HEK293 (cell line): ENCODE data around the gene METTL8.

Experiments
- CTCF ChIA-PET: fragments of 350-600 bp; formaldehyde crosslinking; extraction: SDS; loops from one replicate; lab custom pipeline; 2021; ENCODE audit warnings: antibody characterized with exemption; lab: Yijun Ruan, JAX
- POLR2A ChIA-PET: fragments of 300-600 bp; formaldehyde crosslinking; extraction: SDS; loops from one replicate; lab custom pipeline; 2020; ENCODE audit warnings: antibody characterized with exemption, inconsistent platforms; lab: Yijun Ruan, JAX
- H3K27ac ChIP-seq: fragments of 200-500 bp; sonication (Bioruptor generic); 2 replicates; pipeline ENCODE4 v1.5.1; 2014; ENCODE audit warnings: low read depth, low read length, control low read depth, inconsistent platforms; ENCODE audit errors: extremely low read depth
- H3K36me3 ChIP-seq, 2 experiments: fragments of 200-500 bp in 1 of 2; sonication (Bioruptor generic) in 1 of 2; 1 replicate in 1 of 2; 2 replicates in 1 of 2; pipeline ENCODE4 v1.5.1; 2014 to 2017; ENCODE audit warnings: inconsistent platforms in 2 of 2, low read length in 2 of 2; ENCODE audit not compliant: control insufficient read depth in 2 of 2, insufficient read depth in 1 of 2
- H3K4me1 ChIP-seq: fragments of 200-500 bp; sonication (Bioruptor generic); 2 replicates; pipeline ENCODE4 v1.5.1; 2014; ENCODE audit warnings: mild to moderate bottlenecking, low read length, inconsistent platforms; ENCODE audit not compliant: control insufficient read depth, insufficient read depth
- H3K4me3 ChIP-seq: 2 replicates; pipeline ENCODE4 v1.5.1; 2011; ENCODE audit warnings: low read depth, mild to moderate bottlenecking, control low read depth, low read length, moderate library complexity
- H3K9me3 ChIP-seq: fragments of 200-500 bp; sonication (Bioruptor generic); 2 replicates; pipeline ENCODE4 v1.5.1; 2014; ENCODE audit warnings: low read depth, low read length, inconsistent platforms; ENCODE audit not compliant: control insufficient read depth, insufficient read depth
- EGR2 ChIP-seq: fragments of 450-650 bp; formaldehyde crosslinking; IDR thresholded peaks from 2 replicates; pipeline ENCODE4 v1.5.1; 2016; ENCODE audit warnings: low read depth, missing biosample characterization, missing genetic modification characterization
- MEIS1 ChIP-seq: sonication (generic); formaldehyde crosslinking; IDR thresholded peaks from 2 replicates; pipeline ENCODE4 v1.8.1; 2022; ENCODE audit warnings: missing genetic modification reagents, mild to moderate bottlenecking, borderline replicate concordance
- MYNN ChIP-seq: fragments of 450-650 bp; formaldehyde crosslinking; IDR thresholded peaks from 2 replicates; pipeline ENCODE4 v1.5.1; 2016; ENCODE audit warnings: missing biosample characterization, missing genetic modification characterization, borderline replicate concordance
- SETDB1 ChIP-seq: IDR thresholded peaks from one replicate; pipeline ENCODE4 v1.6.1; 2017; ENCODE audit warnings: mild to moderate bottlenecking, low read length, moderate library complexity, mixed read lengths; ENCODE audit not compliant: insufficient read length
- SP2 ChIP-seq: fragments of 450-650 bp; formaldehyde crosslinking; IDR thresholded peaks from 2 replicates; pipeline ENCODE4 v1.5.1; 2016; ENCODE audit warnings: missing biosample characterization, missing genetic modification characterization
- ZNF10 ChIP-seq: fragments of 450-650 bp; formaldehyde crosslinking; IDR thresholded peaks from 2 replicates; pipeline ENCODE4 v1.5.1; 2017; ENCODE audit warnings: missing biosample characterization, missing genetic modification characterization
- ZNF114 ChIP-seq: fragments of 450-650 bp; formaldehyde crosslinking; IDR thresholded peaks from 2 replicates; pipeline ENCODE4 v1.5.0; 2017; ENCODE audit warnings: missing biosample characterization, missing genetic modification characterization
- ZNF302 ChIP-seq: fragments of 450-650 bp; formaldehyde crosslinking; IDR thresholded peaks from 2 replicates; pipeline ENCODE4 v1.5.1; 2016; ENCODE audit warnings: missing biosample characterization, missing genetic modification characterization, low read depth
- ZNF350 ChIP-seq: fragments of 450-650 bp; formaldehyde crosslinking; IDR thresholded peaks from 2 replicates; pipeline ENCODE4 v1.5.0; 2017; ENCODE audit warnings: missing biosample characterization, mild to moderate bottlenecking, missing genetic modification characterization
- ZNF423 ChIP-seq: fragments of 450-650 bp; formaldehyde crosslinking; IDR thresholded peaks from 2 replicates; pipeline ENCODE4 v1.5.1; 2016; ENCODE audit warnings: missing biosample characterization, missing genetic modification characterization
- ZNF626 ChIP-seq: fragments of 450-650 bp; sonication (Bioruptor Pico); formaldehyde crosslinking; IDR thresholded peaks from 2 replicates; pipeline ENCODE4 v1.5.1; 2018; ENCODE audit warnings: missing biosample characterization, missing genetic modification characterization, inconsistent platforms
- ZNF654 ChIP-seq: fragments of 450-650 bp; formaldehyde crosslinking; IDR thresholded peaks from 2 replicates; pipeline ENCODE4 v1.5.1; 2016; ENCODE audit warnings: low read depth, missing biosample characterization, missing genetic modification characterization
- ZNF660 ChIP-seq: fragments of 450-650 bp; IDR thresholded peaks from 2 replicates; pipeline ENCODE4 v1.5.1; 2018; ENCODE audit warnings: missing biosample characterization, mild to moderate bottlenecking, missing genetic modification characterization
- ZNF677 ChIP-seq: fragments of 450-650 bp; IDR thresholded peaks from 2 replicates; pipeline ENCODE4 v1.5.0; 2018; ENCODE audit warnings: missing biosample characterization, mild to moderate bottlenecking, missing genetic modification characterization, moderate library complexity
- TF ChIP-seq, protein P1 (sequence below): fragments of 450-650 bp; formaldehyde crosslinking; IDR thresholded peaks from 2 replicates; pipeline ENCODE4 v1.5.1; 2016; ENCODE audit warnings: missing biosample characterization, missing genetic modification characterization, low read depth
- TF ChIP-seq, protein P2 (sequence below): fragments of 450-650 bp; formaldehyde crosslinking; IDR thresholded peaks from 2 replicates; pipeline ENCODE4 v1.5.1; 2016; ENCODE audit warnings: missing biosample characterization, missing genetic modification characterization
- TF ChIP-seq, protein P3 (sequence below): fragments of 450-650 bp; formaldehyde crosslinking; IDR thresholded peaks from 2 replicates; pipeline ENCODE4 v1.5.1; 2016; ENCODE audit warnings: missing biosample characterization, missing genetic modification characterization
- TF ChIP-seq, protein P4 (sequence below): fragments of 450-650 bp; formaldehyde crosslinking; IDR thresholded peaks from 2 replicates; pipeline ENCODE4 v1.5.1; 2016; ENCODE audit warnings: missing biosample characterization, missing genetic modification characterization, borderline replicate concordance
- TF ChIP-seq, protein P5 (sequence below): fragments of 450-650 bp; formaldehyde crosslinking; IDR thresholded peaks from 2 replicates; pipeline ENCODE4 v1.5.1; 2016; ENCODE audit warnings: missing biosample characterization, missing genetic modification characterization
- TF ChIP-seq, protein P6 (sequence below): fragments of 450-650 bp; formaldehyde crosslinking; IDR thresholded peaks from 2 replicates; pipeline ENCODE4; 2016; ENCODE audit warnings: missing biosample characterization, missing genetic modification characterization

METTL8 gene

DNA sequence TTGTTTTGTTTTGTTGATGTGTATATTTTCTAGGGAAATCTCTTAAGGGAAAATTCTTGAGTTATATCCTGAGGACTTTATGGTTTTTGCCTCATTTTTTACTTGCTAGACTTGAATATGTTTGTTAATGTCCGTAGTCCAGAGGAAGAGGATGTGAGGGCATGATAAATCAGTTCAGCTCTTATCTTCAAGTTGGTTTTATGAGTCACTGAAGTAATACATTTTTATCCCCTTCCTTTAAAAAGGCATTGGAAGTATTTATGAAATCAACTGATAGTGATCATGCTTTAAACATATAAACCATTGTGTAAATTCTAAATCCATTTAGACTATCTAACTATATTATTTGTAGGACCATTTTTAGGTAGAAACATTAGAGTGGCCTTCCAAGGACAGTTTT, 44.6 kb upstream of the METTL8 start:
- Histone ChIP-seq H3K36me3 (peaks cover 0 to 65% of the 10 kb centered on the region in 2 experiments; a peak in 2 of 3 replicates), H3K9me3 (no peaks in the 10 kb centered on the region), H3K27ac (no peak overlapping the region), H3K4me3 (no peak overlapping the region), H3K4me1 (no peaks in the 10 kb centered on the region)
- POLR2A ChIA-PET, result no interaction called here
- no peak for TF ChIP-seq ZNF677 (tag by site-specific recombination)
- no peak for TF ChIP-seq ZNF10
- TF ChIP-seq ZNF626 (tag by site-specific recombination), result no peak
- TF ChIP-seq MEIS1, result no peak
- TF ChIP-seq, protein P1, sequence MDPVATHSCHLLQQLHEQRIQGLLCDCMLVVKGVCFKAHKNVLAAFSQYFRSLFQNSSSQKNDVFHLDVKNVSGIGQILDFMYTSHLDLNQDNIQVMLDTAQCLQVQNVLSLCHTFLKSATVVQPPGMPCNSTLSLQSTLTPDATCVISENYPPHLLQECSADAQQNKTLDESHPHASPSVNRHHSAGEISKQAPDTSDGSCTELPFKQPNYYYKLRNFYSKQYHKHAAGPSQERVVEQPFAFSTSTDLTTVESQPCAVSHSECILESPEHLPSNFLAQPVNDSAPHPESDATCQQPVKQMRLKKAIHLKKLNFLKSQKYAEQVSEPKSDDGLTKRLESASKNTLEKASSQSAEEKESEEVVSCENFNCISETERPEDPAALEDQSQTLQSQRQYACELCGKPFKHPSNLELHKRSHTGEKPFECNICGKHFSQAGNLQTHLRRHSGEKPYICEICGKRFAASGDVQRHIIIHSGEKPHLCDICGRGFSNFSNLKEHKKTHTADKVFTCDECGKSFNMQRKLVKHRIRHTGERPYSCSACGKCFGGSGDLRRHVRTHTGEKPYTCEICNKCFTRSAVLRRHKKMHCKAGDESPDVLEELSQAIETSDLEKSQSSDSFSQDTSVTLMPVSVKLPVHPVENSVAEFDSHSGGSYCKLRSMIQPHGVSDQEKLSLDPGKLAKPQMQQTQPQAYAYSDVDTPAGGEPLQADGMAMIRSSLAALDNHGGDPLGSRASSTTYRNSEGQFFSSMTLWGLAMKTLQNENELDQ (tag by site-specific recombination), result no peak
- TF ChIP-seq, protein P2, sequence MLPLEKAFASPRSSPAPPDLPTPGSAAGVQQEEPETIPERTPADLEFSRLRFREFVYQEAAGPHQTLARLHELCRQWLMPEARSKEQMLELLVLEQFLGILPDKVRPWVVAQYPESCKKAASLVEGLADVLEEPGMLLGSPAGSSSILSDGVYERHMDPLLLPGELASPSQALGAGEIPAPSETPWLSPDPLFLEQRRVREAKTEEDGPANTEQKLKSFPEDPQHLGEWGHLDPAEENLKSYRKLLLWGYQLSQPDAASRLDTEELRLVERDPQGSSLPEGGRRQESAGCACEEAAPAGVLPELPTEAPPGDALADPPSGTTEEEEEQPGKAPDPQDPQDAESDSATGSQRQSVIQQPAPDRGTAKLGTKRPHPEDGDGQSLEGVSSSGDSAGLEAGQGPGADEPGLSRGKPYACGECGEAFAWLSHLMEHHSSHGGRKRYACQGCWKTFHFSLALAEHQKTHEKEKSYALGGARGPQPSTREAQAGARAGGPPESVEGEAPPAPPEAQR (tag by site-specific recombination), result no peak
- no peak for TF ChIP-seq SP2 (tag by site-specific recombination)
- CTCF ChIA-PET, result no interaction called here

DNA sequence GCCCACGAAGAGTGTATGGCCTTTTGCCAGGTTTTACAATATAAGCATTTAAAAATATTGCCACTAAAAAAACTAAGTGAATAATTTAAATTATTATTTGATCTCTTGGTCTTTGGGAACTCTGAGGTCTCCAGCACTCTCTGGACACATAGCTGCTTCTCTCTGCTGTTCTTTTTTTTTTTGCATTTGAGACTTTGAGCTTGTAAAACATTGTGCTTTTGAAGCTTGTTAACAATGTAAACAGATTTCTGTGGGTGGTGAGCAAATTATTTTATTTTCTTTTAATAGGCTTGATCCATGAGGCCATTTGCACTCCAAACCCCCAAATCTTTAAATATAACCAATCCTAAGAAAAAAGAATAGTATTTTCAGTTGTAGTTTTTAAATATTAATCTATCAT, 42.2 kb upstream of the METTL8 start:
- CTCF ChIA-PET, result no interaction called here
- POLR2A ChIA-PET, result no interaction called here
- no peak overlapping the region for H3K4me3 ChIP-seq
- peaks cover 3 to 62% of the 10 kb centered on the region in 2 experiments; a peak in 2 of 3 replicates for H3K36me3 ChIP-seq
- no peaks in the 10 kb centered on the region for H3K9me3 ChIP-seq
- no peaks in the 10 kb centered on the region for H3K4me1 ChIP-seq
- no peak overlapping the region for H3K27ac ChIP-seq
- TF ChIP-seq ZNF660 (tag by site-specific recombination), result no peak
- TF ChIP-seq, protein P3, sequence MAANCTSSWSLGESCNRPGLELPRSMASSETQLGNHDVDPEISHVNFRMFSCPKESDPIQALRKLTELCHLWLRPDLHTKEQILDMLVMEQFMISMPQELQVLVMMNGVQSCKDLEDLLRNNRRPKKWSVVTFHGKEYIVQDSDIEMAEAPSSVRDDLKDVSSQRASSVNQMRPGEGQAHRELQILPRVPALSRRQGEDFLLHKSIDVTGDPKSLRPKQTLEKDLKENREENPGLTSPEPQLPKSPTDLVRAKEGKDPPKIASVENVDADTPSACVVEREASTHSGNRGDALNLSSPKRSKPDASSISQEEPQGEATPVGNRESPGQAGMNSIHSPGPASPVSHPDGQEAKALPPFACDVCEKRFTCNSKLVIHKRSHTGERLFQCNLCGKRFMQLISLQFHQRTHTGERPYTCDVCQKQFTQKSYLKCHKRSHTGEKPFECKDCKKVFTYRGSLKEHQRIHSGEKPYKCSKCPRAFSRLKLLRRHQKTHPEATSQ (tag by site-specific recombination), result no peak
- TF ChIP-seq, protein P4, sequence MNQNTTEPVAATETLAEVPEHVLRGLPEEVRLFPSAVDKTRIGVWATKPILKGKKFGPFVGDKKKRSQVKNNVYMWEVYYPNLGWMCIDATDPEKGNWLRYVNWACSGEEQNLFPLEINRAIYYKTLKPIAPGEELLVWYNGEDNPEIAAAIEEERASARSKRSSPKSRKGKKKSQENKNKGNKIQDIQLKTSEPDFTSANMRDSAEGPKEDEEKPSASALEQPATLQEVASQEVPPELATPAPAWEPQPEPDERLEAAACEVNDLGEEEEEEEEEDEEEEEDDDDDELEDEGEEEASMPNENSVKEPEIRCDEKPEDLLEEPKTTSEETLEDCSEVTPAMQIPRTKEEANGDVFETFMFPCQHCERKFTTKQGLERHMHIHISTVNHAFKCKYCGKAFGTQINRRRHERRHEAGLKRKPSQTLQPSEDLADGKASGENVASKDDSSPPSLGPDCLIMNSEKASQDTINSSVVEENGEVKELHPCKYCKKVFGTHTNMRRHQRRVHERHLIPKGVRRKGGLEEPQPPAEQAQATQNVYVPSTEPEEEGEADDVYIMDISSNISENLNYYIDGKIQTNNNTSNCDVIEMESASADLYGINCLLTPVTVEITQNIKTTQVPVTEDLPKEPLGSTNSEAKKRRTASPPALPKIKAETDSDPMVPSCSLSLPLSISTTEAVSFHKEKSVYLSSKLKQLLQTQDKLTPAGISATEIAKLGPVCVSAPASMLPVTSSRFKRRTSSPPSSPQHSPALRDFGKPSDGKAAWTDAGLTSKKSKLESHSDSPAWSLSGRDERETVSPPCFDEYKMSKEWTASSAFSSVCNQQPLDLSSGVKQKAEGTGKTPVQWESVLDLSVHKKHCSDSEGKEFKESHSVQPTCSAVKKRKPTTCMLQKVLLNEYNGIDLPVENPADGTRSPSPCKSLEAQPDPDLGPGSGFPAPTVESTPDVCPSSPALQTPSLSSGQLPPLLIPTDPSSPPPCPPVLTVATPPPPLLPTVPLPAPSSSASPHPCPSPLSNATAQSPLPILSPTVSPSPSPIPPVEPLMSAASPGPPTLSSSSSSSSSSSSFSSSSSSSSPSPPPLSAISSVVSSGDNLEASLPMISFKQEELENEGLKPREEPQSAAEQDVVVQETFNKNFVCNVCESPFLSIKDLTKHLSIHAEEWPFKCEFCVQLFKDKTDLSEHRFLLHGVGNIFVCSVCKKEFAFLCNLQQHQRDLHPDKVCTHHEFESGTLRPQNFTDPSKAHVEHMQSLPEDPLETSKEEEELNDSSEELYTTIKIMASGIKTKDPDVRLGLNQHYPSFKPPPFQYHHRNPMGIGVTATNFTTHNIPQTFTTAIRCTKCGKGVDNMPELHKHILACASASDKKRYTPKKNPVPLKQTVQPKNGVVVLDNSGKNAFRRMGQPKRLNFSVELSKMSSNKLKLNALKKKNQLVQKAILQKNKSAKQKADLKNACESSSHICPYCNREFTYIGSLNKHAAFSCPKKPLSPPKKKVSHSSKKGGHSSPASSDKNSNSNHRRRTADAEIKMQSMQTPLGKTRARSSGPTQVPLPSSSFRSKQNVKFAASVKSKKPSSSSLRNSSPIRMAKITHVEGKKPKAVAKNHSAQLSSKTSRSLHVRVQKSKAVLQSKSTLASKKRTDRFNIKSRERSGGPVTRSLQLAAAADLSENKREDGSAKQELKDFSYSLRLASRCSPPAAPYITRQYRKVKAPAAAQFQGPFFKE (tag by site-specific recombination), result no peak
- TF ChIP-seq, protein P5, sequence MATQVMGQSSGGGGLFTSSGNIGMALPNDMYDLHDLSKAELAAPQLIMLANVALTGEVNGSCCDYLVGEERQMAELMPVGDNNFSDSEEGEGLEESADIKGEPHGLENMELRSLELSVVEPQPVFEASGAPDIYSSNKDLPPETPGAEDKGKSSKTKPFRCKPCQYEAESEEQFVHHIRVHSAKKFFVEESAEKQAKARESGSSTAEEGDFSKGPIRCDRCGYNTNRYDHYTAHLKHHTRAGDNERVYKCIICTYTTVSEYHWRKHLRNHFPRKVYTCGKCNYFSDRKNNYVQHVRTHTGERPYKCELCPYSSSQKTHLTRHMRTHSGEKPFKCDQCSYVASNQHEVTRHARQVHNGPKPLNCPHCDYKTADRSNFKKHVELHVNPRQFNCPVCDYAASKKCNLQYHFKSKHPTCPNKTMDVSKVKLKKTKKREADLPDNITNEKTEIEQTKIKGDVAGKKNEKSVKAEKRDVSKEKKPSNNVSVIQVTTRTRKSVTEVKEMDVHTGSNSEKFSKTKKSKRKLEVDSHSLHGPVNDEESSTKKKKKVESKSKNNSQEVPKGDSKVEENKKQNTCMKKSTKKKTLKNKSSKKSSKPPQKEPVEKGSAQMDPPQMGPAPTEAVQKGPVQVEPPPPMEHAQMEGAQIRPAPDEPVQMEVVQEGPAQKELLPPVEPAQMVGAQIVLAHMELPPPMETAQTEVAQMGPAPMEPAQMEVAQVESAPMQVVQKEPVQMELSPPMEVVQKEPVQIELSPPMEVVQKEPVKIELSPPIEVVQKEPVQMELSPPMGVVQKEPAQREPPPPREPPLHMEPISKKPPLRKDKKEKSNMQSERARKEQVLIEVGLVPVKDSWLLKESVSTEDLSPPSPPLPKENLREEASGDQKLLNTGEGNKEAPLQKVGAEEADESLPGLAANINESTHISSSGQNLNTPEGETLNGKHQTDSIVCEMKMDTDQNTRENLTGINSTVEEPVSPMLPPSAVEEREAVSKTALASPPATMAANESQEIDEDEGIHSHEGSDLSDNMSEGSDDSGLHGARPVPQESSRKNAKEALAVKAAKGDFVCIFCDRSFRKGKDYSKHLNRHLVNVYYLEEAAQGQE (tag by site-specific recombination), result no peak
- TF ChIP-seq MYNN (tag by site-specific recombination), result no peak
- no peak for TF ChIP-seq ZNF423
- TF ChIP-seq EGR2 (tag by site-specific recombination), result no peak
- TF ChIP-seq SETDB1, result no peak
- TF ChIP-seq ZNF654 (tag by site-specific recombination), result no peak
- TF ChIP-seq, protein P6, sequence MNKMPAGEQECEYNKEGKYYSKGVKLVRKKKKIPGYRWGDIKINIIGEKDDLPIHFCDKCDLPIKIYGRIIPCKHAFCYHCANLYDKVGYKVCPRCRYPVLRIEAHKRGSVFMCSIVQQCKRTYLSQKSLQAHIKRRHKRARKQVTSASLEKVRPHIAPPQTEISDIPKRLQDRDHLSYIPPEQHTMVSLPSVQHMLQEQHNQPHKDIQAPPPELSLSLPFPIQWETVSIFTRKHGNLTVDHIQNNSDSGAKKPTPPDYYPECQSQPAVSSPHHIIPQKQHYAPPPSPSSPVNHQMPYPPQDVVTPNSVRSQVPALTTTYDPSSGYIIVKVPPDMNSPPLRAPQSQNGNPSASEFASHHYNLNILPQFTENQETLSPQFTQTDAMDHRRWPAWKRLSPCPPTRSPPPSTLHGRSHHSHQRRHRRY (tag by site-specific recombination), result no peak
- TF ChIP-seq ZNF350 (tag by site-specific recombination), result no peak
- TF ChIP-seq ZNF114 (tag by site-specific recombination), result no peak
- no peak for TF ChIP-seq ZNF302 (tag by site-specific recombination)
